Posterior vena cava (tissue), 2 donors: ENCODE data around the gene STK38. TPM values are rescaled to one million over a fixed set of nuclear protein-coding genes. Genes with fewer than 3 reads are reported as not detected.
"Not testable (repeated sequence)": the region's sequence is repeated elsewhere in the genome, so short reads cannot be mapped to it uniquely, and the experiment has no call there.

Experiments
- DNase-seq: peaks from one replicate; pipeline ENCODE4 v3.0.0-alpha.2; 2020; ENCODE audit warnings: low spot score
- intact Hi-C, 2 donors: fragments of 100-400 bp; cut with DNase I; formaldehyde crosslinking; loops; one replicate each; pipeline versions ENCODE4 v1.14.1 to v1.14.2; 2022 to 2023
- total RNA-seq, 2 donors: library from RNA; stranded (reverse); fragmentation: NEBNext Ultra II Directional; extraction: Animal tissue kit (Norgen Biotek cat#: 25700); gene quantifications; one replicate each; pipeline ENCODE4 v1.2.1, GENCODE V29; 2021
- donor health status: DM: yes; HTN: yes; CAD: no.
- donor health status: DM: yes; HTN: yes; CAD: no.

The STK38 gene
- total RNA-seq, 2 donors from 2014 or later = 32.1 to 32.7 TPM

DNA sequence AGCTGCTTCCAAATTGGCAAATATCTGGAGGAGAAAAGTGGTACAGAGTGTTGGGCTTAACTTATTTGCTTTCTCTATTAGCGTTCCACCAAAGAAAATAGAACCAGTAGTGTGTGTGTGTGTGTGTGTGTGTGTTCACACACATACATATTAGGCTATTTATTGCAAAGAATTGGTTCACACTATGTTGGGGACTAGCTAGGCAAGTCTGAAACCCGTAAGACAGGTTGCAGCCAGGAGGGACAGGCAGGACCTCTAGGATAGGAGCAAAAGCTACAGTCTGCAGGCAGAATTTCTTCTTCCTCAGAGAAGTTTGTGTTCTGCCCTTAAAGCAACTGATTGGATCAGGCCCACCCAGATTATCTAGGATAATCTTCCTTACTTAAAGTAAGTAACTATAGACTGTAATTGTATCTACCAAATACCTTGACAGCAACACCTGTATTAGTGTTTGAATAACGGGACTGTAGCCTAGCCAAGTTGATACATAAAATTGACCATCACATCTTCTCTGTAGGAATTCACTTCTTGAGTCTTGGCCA lies 91.7 kb downstream of the STK38 start:
- no peak for DNase-seq
- intact Hi-C loops = no loop called here

DNA sequence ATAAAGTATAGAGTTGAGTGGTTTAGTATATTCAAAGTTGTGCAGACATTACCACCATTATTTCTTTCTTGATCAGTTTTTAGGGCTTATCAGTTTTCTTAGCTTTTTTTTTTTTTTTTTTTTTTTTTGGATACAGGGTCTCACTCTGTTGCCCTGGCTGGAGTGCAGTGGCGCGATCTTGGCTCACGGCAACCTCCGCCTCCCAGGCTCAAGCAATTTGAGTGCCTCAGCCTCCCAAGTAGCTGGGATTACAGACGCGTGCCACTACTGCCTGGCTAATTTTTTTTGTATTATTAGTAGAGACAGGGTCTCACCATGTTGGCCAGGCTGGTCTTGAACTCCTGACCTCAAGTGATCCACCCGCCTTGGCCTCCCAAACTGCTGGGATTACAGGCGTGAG lies 94.4 kb downstream of the STK38 start:
- DNase-seq, intact Hi-C loops: not testable (repeated sequence)

DNA sequence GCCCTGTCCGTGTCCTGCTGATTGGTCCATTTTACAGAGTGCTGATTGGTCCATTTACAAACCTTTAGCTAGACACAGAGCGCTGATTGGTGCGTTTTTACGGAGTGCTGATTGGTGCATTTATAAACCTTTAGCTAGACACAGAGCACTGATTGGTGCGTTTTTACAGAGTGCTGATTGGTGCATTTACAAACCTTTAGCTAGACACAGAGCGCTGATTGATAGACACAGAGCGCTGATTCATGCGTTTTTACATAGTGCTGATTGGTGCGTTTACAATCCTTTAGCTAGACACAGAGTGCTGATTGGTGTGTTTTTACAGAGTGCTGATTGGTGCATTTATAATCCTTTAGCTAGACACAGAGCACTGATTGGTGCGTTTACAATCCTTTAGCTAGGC lies 98.1 kb downstream of the STK38 start:
- intact Hi-C loops, DNase-seq: not testable (repeated sequence)

DNA sequence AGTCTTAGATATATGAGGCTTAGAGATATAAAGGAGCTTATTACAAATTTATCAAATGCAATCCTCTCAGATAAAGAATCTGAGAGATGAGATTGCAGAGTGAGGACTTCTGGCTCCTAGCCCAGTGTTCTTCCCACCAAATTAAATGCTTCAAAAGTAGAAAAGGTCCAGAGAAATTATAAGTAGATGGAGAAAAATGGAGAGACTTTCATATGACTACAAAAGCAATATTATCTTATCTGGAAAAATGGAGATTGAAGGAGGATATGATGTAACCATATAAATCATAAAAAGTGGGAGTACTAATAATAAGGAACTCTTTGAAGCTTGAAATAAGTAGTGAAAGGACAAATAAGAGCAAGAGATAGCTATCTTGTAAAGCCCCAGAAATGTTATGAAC lies 101.7 kb downstream of the STK38 start:
- intact Hi-C loops = no loop called here

DNA sequence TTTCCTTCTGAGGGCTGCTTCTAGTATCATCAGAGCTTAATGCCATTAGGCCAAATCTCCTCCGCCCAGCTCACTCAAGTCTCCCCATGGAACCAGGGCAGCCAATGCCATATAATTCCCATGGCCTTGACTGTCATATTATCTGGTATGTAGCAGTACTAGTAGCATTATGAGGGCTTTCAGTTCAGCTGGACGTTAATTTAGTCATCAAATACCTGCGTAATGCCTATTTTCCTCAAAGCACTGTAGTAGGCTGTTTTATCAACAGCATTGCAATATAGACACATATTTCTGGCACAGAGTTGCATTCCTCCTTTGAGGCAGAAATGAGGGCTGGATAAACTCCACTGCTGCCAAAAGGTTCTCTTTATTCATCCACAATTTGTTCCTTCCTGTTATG lies 102.8 kb downstream of the STK38 start:
- intact Hi-C loops = no loop called here
- no peak for DNase-seq

More for the DNA sequence above, 101.7 kb downstream of the STK38 start:
- DNase-seq = no peak

Other genes starting within 250 kb of the STK38 start
- gene BNIP5, start 210.6 kb downstream of the STK38 start, total RNA-seq = not detected
- under 1 TPM in 1 of 2 donors, not detected in 1; 0.57 TPM for gene ETV7, start 159.8 kb downstream of the STK38 start, total RNA-seq
- not detected for gene PXT1, start 104.6 kb downstream of the STK38 start, total RNA-seq
- 10 to 100 TPM; 52.6 to 54.3 TPM for gene KCTD20, start 104.5 kb downstream of the STK38 start, total RNA-seq
- gene SRSF3, start 46.9 kb upstream of the STK38 start, total RNA-seq = 100 to 1,000 TPM; 170 to 190 TPM
- 100 to 1,000 TPM in 1 of 2 donors, 10 to 100 TPM in 1; 87.4 to 195 TPM for gene CDKN1A, start 131.2 kb upstream of the STK38 start, total RNA-seq
- under 1 TPM; 0.33 to 0.42 TPM for gene RAB44, start 150.3 kb upstream of the STK38 start, total RNA-seq